GM12892 (cell line): ENCODE data around the gene SKA2. TPM values are rescaled to one million over a fixed set of nuclear protein-coding genes. Genes with fewer than 3 reads are reported as not detected.
"Not testable (repeated sequence)": the region's sequence is repeated elsewhere in the genome, so short reads cannot be mapped to it uniquely, and the experiment has no call there.

Experiments
- DNase-seq: peaks from one replicate; pipeline ENCODE4 v3.0.0; 2011; ENCODE audit not compliant: insufficient read length
- FAIRE-seq: peaks from 2 replicates; lab custom pipeline; 2011; peaks lifted over from hg19 to GRCh38; lab: Jason Lieb, UNC
- POLR2A ChIP-seq: IDR thresholded peaks from 2 replicates; pipeline ENCODE4 v1.6.1; 2011; ENCODE audit warnings: low read depth, low read length, control low read depth
- POLR2AphosphoS5 ChIP-seq: IDR thresholded peaks from 2 replicates; pipeline ENCODE4 v1.6.1; 2011; ENCODE audit warnings: low read depth, low read length, control low read depth
- TAF1 ChIP-seq: IDR thresholded peaks from 2 replicates; pipeline ENCODE4 v1.6.1; 2011; ENCODE audit warnings: low read depth, mild to moderate bottlenecking, control low read depth, low read length, borderline replicate concordance
- polyA plus RNA-seq: library from polyadenylated mRNA; unstranded; fragments of >200 nt; gene quantifications from one replicate; pipeline ENCODE4 v1.2.1, GENCODE V29; 2012; ENCODE audit warnings: missing spikeins, inconsistent platforms; ENCODE audit not compliant: missing spikeins

The SKA2 gene, protein sequence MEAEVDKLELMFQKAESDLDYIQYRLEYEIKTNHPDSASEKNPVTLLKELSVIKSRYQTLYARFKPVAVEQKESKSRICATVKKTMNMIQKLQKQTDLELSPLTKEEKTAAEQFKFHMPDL
- polyA plus RNA-seq, result 82.7 TPM

DNA sequence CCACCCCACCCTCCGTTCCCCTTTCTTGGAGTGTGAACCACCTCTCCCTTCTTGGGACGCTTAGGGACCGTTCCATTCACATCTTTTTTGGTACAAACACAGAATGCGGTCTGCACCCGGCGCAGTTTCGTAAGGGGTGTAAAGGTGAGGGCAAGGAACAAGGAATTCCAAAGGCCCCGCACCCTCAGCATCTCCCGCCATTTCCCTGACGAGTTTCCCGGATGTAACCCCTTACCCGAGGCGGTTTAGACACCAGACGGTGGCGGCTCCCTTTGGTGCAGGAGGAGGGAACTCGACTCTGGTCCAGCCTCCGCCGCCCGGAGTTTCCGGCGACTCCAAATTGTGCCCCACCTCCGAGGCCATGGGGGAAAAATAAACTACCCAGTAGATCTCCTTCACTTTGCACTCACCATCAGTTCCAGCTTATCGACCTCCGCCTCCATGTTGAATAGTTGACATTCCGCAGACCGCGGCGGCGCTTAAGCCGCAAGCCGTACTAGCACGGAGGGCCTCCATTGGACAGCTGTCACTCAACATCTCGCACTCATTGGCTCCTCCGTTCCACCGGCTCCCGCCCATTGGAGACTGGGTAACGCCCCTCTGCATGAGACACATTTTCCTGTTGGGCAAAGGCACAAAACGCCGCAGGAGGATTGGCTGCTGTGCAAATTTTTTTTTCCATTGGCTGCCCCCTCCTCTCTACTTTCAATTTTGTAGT lies at the start of gene SKA2:
TSS of gene SKA2 (minus strand) at position 466 of the 718 bp plus-strand sequence. CDS start at position 443, 23 bp downstream.
- DNase-seq (peak; percentile 67), FAIRE-seq (peak; percentile 98)
- 0 out of 2 replicates have a peak, but pooled peaks have one; percentile 48 for TF ChIP-seq TAF1
- peak; percentile 56 for TF ChIP-seq POLR2AphosphoS5
- peak; percentile 65; the same call in 1 of the 2 replicates for TF ChIP-seq POLR2A

DNA sequence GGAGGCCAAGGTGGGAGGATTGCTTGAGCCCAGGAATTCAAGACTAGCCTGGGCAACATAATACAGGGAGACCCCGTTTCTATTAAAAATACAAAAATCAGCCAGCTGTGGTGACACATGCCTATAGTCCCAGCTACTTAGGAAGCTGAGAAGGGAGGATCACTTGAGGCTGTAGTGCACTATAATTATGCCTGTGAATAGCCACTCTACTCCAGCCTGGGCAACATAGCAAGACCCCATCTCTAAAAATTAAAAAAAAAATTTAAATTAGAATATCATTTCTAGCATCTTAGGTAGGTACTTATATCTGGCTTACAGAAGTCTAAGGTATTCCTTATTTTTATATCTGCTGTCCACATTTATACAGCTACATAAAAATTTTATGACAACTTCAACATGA lies 47.3 kb upstream of the SKA2 start:
- FAIRE-seq, result no peak
- DNase-seq, result no peak
- no peak for TF ChIP-seq POLR2A
- no peak for TF ChIP-seq POLR2AphosphoS5
- TF ChIP-seq TAF1, result no peak

DNA sequence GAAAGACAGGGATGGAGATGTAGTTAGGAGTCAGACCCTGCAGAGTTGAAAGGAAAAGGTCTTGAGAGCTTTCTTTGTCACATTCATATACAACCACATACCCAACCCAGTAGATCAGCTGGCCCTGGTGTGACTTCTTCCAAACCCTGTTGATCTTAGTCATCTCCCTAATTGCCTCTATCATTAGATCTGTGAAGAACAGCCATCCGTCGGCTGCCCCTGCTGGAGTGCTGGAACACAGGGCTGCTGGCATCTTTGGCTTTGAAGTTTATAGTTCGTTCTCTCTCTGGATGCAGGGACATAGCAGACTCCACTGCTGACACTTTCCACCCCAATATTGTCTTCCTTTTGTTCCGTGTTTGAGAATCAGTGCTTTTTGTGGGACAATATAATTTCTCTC lies 44.4 kb upstream of the SKA2 start:
- DNase-seq (no peak), FAIRE-seq (no peak)
- no peak for TF ChIP-seq POLR2AphosphoS5

DNA sequence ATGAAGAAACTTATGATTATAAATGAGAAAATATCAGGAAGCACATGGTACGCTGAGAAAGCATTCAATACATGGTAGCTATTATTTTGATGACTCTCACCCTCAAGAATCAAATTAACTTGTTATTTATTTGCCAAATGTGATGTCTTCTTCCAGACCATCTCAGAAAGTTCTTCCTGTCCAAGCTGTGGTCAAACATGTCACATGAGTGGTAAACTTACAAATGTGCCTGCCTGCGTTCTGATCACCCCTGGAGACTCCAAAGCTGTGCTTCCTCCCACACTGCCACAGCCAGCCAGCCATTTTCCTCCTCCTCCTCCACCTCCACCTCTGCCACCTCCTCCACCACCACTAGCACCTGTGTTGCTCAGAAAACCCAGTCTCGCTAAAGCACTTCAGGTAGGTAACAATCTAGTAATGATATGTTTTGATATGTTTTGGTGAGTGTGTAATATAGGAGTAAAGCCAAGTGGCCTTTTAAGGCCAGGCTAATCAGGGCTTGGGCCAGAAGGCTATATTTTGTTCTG lies 38.4 kb upstream of the SKA2 start:
- TF ChIP-seq POLR2A (no peak), TAF1 (no peak), POLR2AphosphoS5 (no peak)
- FAIRE-seq (no peak), DNase-seq (no peak)

DNA sequence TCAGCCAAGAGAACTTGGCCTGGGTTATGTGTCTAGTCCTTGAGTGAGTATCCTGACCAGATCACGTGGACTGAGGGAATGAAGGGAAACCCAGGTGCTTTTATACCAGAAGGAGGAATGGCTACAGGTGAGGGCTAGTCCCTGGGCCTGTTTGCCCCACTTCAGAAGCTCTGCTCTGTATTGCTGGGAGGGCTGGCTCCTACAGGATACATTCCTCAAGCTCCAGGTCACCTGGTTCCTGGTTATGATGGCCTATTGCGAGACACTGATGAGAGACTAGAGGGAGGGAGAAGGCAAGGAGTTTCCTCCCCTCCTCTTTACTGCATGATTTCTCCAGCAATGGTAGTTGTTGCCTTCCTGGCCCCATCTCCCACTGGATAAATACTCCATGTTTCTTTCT lies 35.8 kb upstream of the SKA2 start:
- no peak for FAIRE-seq
- no peak for TF ChIP-seq TAF1
- TF ChIP-seq POLR2AphosphoS5, result no peak
- TF ChIP-seq POLR2A, result no peak
- no peak for DNase-seq

DNA sequence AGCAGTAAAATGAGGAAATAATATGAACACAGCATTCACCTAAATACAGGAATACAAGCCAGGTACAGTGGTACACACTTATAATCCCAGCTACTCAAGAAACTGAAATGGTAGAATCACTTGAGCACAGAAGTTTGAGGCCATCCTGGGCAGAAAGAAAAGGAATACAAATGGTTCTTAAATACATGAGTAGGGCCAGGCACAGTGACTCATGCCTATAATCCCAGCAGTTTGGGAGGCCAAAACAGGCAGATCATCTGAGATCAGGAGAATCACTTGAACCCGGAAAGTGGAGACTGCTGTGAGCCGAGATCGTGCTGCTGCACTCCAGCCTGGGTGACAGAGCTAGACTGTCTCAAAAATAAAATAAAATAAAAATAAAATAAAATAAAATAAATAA lies 31.9 kb upstream of the SKA2 start:
- no peak for FAIRE-seq
- no peak for TF ChIP-seq POLR2A
- TF ChIP-seq TAF1, result no peak
- DNase-seq, result no peak

DNA sequence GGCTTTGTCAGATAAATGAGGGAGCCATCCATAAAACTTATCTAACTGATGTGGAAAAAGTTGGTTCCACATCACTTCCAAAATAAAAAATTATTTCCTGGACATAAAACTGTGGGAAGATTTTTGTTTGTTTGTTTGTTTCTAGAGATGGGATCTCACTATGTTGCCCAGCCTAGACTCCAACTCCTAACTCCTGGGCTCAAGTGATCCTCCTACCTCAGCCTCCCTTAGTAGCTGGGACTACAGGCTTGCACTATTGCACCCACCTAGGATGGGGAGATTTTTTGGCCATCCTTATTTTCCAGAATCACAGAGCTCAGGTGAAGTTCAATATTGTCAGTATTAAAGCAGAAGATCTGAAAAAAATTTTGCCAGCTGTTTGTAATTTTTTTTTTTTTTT lies 31.0 kb upstream of the SKA2 start:
- DNase-seq, result no peak
- no peak for TF ChIP-seq POLR2AphosphoS5
- no peak for TF ChIP-seq POLR2A
- TF ChIP-seq TAF1, result no peak
- FAIRE-seq, result no peak

DNA sequence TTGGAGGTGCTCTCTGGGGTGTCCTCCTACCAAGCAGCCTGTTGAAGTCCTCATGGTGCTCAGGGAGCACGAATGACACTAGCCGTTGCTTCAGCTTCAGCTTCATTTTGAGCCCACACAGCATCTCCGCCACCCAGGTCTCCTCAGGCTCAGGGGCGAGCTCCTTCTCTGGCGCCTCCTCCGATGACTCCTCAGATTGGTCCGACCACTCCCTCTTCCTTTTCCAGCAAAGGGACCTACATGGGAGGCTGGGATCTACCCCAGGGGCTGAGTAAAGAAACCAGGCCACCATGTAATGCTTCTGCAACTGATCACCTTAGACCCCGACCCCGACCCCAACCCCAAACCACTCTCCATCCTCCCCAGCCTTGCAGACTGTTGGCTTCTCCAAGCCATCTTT lies 26.5 kb upstream of the SKA2 start:
- FAIRE-seq, result no peak
- no peak for DNase-seq
- no peak for TF ChIP-seq POLR2A
- TF ChIP-seq POLR2AphosphoS5, result no peak
- no peak for TF ChIP-seq TAF1

DNA sequence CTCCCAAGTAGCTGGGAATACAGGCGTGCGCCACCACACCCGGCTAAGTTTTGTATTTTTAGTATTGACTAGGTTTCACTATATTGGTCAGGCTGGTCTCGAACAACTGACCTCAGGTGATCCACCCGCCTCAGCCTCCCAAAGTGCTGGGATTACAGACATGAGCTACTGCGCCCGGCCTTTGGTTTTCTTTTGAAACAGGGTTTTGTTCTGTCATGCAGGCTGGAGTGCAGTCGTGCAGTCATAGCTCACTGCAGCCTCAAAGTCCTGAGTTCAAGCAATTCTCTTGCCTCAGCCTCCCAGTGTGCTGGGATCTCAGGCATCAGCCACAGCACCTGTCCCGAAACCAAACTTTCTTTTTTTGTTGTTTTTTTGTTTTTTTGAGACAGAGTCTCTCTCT lies 25.6 kb upstream of the SKA2 start:
- DNase-seq (no peak), FAIRE-seq (no peak)
- TF ChIP-seq POLR2A, result no peak
- no peak for TF ChIP-seq POLR2AphosphoS5
- no peak for TF ChIP-seq TAF1

DNA sequence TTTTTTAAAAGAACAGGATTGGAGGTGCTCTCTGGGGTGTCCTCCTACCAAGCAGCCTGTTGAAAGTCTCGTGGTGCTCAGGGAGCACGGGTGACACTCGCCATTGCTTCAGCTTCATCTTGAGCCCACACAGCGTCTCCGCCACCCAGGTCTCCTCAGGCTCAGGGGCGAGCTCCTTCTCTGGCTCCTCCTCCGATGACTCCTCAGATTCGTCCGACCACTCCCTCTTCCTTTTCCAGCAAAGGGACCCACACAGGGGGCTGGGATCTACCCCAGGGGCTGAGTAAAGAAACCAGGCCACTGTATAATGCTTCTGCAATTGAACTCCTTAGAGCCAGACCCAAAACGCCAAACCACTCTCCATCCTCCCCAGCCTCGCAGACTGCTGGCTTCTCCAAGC lies 24.6 kb upstream of the SKA2 start:
- DNase-seq, FAIRE-seq: not testable (repeated sequence)

DNA sequence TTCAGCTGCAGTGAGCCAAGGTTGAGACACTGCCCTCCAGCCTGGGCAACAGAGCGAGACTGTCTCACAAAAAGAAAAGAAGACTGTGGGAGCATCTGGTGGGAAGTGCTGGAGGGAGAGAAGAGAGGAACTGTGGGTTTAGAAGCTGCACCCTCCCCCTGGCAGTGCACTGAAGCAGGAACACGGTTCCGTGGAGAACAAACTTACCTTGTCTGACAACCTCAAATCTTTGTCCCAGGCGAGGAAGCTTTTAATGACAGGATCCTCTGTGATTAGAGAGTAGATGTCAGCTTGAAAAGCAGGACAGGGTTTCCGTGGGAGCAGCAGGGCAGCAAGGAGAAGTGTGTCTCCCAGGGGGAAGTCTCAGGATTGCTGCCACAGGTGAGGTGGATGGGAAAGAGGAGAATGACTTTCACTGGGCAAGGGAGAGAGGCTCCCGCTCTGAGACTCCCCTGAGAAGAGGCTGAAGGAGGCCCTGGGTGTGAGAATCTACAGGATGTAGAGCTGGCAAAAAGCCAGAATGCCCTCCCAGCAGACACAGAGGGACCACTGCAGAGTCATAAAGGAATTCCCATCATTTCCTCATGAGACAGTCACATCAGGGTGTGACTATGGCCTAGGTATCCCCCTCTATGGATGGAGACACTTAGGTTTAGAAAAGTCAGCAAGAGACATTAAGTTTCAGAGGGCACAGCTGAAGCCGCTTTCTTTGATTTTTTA lies 23.4 kb upstream of the SKA2 start:
- TF ChIP-seq POLR2A (no peak), TAF1 (no peak), POLR2AphosphoS5 (no peak)
- FAIRE-seq (no peak), DNase-seq (no peak)

DNA sequence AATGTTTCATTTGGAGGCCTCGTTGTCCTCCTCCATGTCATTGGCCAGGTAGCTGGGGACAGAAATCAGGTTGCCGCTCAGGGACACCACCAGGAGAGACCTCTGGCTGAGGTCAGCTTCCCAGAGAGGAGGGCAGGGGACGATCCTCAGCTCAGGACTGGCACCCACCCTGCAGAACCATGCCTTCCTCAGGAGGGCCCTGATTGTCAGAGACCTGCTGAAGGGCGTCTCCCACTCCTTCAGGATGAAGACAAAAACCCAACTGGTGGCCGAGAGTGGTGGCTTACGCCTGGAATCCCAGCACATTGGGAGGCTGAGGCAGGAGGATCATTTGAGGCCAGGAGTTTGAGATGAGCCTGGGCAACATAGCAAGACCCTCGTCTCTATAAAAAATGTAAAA lies 20.1 kb upstream of the SKA2 start:
- FAIRE-seq (no peak), DNase-seq (no peak)
- TF ChIP-seq TAF1, result no peak
